Colonic mucosa (tissue), 4 donors: Measurements from ENCODE around the gene TANK. TPM values are rescaled to one million over a fixed set of nuclear protein-coding genes. Genes with fewer than 3 reads are reported as not detected.
"Not testable (repeated sequence)": the region's sequence is repeated elsewhere in the genome, so short reads cannot be mapped to it uniquely, and the experiment has no call there.

Experiments used
- DNase-seq: peaks from one replicate; pipeline ENCODE4 v3.0.0-alpha.2; 2020
- H3K27ac ChIP-seq: fragments of 200-600 bp; one replicate; pipeline ENCODE4 v1.8.0; 2021
- H3K27me3 ChIP-seq: fragments of 200-600 bp; one replicate; pipeline ENCODE4 v1.8.0; 2021
- H3K36me3 ChIP-seq: fragments of 200-600 bp; one replicate; pipeline ENCODE4 v1.8.0; 2021
- H3K4me1 ChIP-seq: fragments of 200-600 bp; one replicate; pipeline ENCODE4 v1.8.0; 2021; ENCODE audit warnings: mild to moderate bottlenecking
- H3K4me3 ChIP-seq: fragments of 200-600 bp; one replicate; pipeline ENCODE4 v1.8.0; 2021
- H3K9ac ChIP-seq, 2 donors: one replicate each; pipeline ENCODE4 v1.7.0; 2013; ENCODE audit warnings: control low read depth in 2 of 2, low read depth in 2 of 2, low read length in 2 of 2
- H3K9me3 ChIP-seq: fragments of 200-600 bp; one replicate; pipeline ENCODE4 v1.8.0; 2021
- CTCF ChIP-seq: fragments of 200-600 bp; IDR thresholded peaks from one replicate; pipeline ENCODE4 v1.8.0; 2022; ENCODE audit warnings: antibody characterized with exemption, mild to moderate bottlenecking
- intact Hi-C: fragments of 100-400 bp; cut with DNase I; formaldehyde crosslinking; loops from one replicate; pipeline ENCODE4 v1.14.1; 2022
- total RNA-seq, 2 donors: library from RNA; stranded (reverse); fragmentation: NEBNext Ultra II Directional in 1 of 2; extraction: Animal tissue kit (Norgen Biotek cat#: 25700) in 1 of 2; gene quantifications; one replicate each; pipeline ENCODE4 v1.2.1, GENCODE V29; 2021
- donor health status: healthy.
- donor health status: DM: no; HTN: no; CAD: no.
- donor health status: DM: no; HTN: no; CAD: no.

Gene TANK
- total RNA-seq, 2 donors from 2014 or later, result 47.4 to 60.7 TPM

DNA sequence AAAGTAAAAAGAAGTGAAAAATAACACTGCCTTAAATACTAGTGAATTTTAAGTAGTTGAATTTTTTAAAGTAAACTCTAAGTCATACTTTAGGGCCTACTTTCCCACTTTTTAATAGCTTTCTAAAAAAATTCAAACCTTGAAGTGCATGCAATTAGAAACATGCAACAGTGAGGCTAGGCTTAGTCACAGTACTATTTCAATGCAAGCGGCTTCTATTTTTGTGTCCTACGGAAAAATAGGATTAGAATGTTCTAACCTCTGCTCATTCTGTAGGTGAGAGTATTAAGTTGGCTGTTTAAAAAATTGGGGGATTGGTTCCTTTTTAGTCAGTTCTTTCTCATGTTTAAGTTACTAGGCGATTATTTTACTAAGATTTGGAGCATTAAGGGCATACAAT, 108.9 kb downstream of the TANK start:
- Histone ChIP-seq H3K27me3 (no peaks in the 10 kb centered on the region), H3K4me1 (no peaks in the 10 kb centered on the region), H3K27ac (no peak overlapping the region), H3K4me3 (no peak overlapping the region), H3K9me3 (no peaks in the 10 kb centered on the region), H3K9ac (no peak overlapping the region), H3K36me3 (no peaks in the 10 kb centered on the region)
- TF ChIP-seq CTCF, result no peak
- no peak for DNase-seq
- intact Hi-C loops, result no loop called here

- H3K9me3 ChIP-seq, result no peaks in the 10 kb centered on the region
- H3K27me3 ChIP-seq, result no peaks in the 10 kb centered on the region
- H3K4me1 ChIP-seq, result no peaks in the 10 kb centered on the region
- H3K4me3 ChIP-seq, result no peak overlapping the region
- TF ChIP-seq CTCF, result peak; percentile 64
- no peak overlapping the region for H3K27ac ChIP-seq
- intact Hi-C loops, result loop anchor here (2.0 kb wide), 1 partner anchor 50 kb away; no protein-coding TSS in a partner anchor
- no peak overlapping the region for H3K9ac ChIP-seq
- DNase-seq, result peak; percentile 27
- no peaks in the 10 kb centered on the region for H3K36me3 ChIP-seq
Observed at GRCh38 chr2:161273038-161273760, 113.0 kb downstream of the TANK start.

DNA sequence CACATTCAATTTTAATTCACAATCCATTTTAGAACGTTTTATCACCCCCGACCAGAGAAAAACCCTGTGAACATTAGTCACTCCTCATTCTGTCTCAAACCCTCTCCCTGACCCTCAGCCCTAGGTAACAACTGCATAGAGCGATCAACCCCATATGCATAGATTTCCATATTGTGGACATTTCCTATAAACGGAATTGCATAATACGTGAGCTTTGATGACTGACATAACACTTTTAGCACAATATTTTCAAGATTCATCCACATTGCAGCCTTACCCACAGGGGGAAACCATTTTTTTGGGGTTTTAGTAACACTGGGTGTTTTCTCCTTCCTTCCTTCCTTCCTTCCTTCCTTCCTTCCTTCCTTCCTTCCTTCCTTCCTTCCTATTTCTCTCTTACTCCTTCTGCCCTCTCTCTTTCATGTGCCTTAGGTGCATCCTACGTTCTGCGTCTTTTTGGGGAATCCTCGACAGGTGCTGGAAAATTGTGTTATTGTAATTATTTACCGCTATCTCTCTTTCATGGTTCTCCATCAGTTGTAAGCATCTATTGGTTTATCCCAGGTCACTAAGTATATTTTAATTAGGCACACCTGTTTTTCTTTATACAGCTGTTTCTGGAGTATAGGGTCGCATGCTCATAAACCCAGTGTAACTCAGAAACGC, 118.5 kb downstream of the TANK start:
- H3K36me3 ChIP-seq, intact Hi-C loops, H3K4me3 ChIP-seq, H3K4me1 ChIP-seq, H3K27me3 ChIP-seq, H3K9ac ChIP-seq, H3K27ac ChIP-seq, H3K9me3 ChIP-seq: not testable (repeated sequence)
- DNase-seq, result peak; percentile 45

DNA sequence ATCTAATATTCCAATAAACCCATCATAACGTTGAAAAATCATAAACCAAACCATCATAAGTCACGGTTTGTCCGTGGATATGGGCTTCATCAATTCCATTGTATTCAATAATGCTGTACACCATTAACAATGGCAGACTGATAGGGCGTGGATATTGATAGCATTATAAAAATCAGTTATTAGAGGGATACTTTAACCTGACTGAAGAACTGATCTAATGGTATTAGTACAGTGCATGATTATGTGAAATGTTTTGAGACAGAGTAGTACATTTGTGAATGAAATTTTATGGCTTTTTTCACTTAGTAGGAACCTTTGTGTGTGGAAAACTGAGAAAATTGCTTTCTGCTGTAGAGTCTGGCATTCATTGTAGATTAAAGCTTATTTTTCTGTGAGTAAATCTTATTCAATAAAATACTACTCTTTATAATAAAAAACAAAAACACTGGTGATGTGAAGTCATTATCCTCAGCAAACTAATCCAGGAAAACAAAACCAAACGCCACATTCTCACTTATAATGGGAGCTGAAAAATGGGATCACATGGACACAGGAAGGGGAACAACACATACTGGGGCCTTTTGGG, 119.1 kb downstream of the TANK start:
- H3K27me3 ChIP-seq, DNase-seq, H3K9me3 ChIP-seq, H3K4me3 ChIP-seq, H3K27ac ChIP-seq, H3K4me1 ChIP-seq, H3K36me3 ChIP-seq, intact Hi-C loops, H3K9ac ChIP-seq: not testable (repeated sequence)

GRCh38 chr2:161280906-161281323, 120.7 kb downstream of the TANK start:
- H3K9ac ChIP-seq, H3K36me3 ChIP-seq, H3K4me3 ChIP-seq, H3K9me3 ChIP-seq, H3K4me1 ChIP-seq, H3K27ac ChIP-seq, intact Hi-C loops, H3K27me3 ChIP-seq: not testable (repeated sequence)
- DNase-seq, result peak; percentile 74

GRCh38 chr2:161281615-161282310, 121.5 kb downstream of the TANK start:
- H3K9ac ChIP-seq, intact Hi-C loops, H3K27ac ChIP-seq, H3K27me3 ChIP-seq, H3K9me3 ChIP-seq, H3K4me1 ChIP-seq, H3K4me3 ChIP-seq, H3K36me3 ChIP-seq: not testable (repeated sequence)
- peak; percentile 26 for DNase-seq

- H3K36me3 ChIP-seq, H3K4me3 ChIP-seq, H3K9me3 ChIP-seq, intact Hi-C loops, H3K27ac ChIP-seq, H3K9ac ChIP-seq, H3K4me1 ChIP-seq, H3K27me3 ChIP-seq: not testable (repeated sequence)
- DNase-seq, result peak; percentile 31
Observed at GRCh38 chr2:161282311-161282644, 122.0 kb downstream of the TANK start.
